ENCODE measurements around the gene HPGDS.

- TF ChIP-seq CTCF (IDR thresholded peaks at IDR 0.05; ENCODE audit: low read depth, low read length, missing input control) (no peak), GABPA (IDR thresholded peaks at IDR 0.05 in 1 of 2, conservative IDR thresholded peaks at IDR 0.05 in 1 of 2) (no peak), YY1 (IDR thresholded peaks at IDR 0.05) (no peak), NR2F2 (IDR thresholded peaks at IDR 0.05) (no peak), TAF1 (conservative IDR thresholded peaks at IDR 0.05) (no peak), REST (IDR thresholded peaks at IDR 0.05) (no peak), SP1 (IDR thresholded peaks at IDR 0.05) (no peak), JUND (IDR thresholded peaks at IDR 0.05) (no peak), RAD21 (IDR thresholded peaks at IDR 0.05) (no peak), ZBTB33 (IDR thresholded peaks at IDR 0.05) (no peak), EGR1 (IDR thresholded peaks at IDR 0.05; ENCODE audit: low read depth in 2 of 2) (no peak), MAX (IDR thresholded peaks at IDR 0.05) (no peak)
Observed at GRCh38 chr4:94302191-94302590, 40.4 kb downstream of the HPGDS start.

Measured in liver (tissue), 3 donors.